Stimulated activated CD4-positive, alpha-beta T cell treated with anti-CD3 and anti-CD28 coated beads, Interleukin-2, amount 100 ng/mL, for 48 hours (primary cell): ENCODE results near the gene MEAK7.
A peak's percentile ranks its signal among the peaks of the same experiment; 100 is the strongest.

Experiments used
- DNase-seq, 2 donors: peaks; one replicate each; pipeline ENCODE4 v3.0.0-alpha.2; 2020

The MEAK7 gene

GRCh38 chr16:84511180-84511800, 6.8 kb upstream of the MEAK7 start:
- peak; percentile 88 for DNase-seq

GRCh38 chr16:84509032-84509950, 4.8 kb upstream of the MEAK7 start:
- DNase-seq, result no peak

DNA sequence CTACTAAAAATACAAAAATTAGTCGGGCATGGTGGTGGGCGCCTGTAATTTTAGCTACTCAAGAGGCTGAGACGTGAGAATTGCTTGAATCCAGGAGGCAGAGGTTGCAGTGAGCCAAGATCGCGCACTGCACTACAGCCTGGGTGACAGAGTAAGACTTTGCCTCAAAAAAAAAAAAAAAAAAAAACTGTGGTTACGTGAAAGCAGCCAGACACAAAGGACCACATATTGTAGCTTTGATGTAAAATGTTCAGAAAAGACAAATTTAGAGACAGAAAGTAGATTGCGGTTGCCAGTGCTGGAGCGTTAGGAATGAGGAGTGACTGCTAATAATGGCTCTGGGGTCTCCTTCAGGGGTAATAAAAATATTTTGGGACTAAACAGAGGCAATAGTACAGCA, 4.0 kb upstream of the MEAK7 start:
- no peak for DNase-seq

DNA sequence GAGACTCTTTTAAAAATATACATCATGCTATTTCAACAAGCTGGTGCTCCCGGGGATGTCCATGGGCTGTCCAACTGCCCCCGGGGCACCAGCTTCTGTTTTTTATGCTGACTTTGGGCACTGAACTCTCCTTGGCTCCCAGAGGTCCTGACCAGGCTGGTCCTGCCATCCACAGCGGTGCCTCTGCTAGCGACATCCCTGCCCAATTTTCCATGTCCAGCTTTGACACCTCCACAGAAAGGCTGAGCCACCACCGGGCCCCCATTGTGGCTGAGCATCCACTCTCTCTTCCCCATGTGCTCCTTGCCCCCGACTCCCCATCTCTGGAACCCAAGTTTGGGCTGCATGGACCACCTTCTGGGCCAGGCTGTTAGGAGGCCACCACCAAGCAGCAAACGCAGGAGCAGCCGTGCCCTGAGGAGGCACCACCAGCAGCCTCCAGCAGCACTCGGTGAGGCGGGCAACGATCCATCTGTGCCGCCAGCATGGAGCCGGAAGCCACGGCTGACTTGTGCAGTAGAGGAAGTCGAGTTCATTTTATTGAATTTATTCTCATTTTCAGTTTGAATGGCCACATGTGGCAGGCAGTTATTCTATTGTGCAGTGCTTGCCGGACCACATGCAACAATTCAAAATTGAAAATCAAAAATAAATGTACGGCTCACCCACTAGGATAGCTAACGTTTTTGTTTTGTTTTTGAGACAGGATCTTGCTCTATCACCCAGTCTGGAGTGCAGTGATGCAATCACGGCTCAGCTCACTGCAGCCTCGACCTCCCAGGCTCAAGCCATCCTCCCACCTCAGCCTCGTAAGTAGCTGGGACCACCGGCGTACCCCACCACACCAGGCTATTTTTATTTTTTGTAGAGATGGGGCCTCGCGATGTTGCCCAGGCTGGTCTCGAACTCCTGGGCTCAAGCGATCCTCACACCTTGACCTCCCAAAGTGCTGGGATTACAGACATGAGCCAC, 2.8 kb upstream of the MEAK7 start:
- DNase-seq, result no peak

DNA sequence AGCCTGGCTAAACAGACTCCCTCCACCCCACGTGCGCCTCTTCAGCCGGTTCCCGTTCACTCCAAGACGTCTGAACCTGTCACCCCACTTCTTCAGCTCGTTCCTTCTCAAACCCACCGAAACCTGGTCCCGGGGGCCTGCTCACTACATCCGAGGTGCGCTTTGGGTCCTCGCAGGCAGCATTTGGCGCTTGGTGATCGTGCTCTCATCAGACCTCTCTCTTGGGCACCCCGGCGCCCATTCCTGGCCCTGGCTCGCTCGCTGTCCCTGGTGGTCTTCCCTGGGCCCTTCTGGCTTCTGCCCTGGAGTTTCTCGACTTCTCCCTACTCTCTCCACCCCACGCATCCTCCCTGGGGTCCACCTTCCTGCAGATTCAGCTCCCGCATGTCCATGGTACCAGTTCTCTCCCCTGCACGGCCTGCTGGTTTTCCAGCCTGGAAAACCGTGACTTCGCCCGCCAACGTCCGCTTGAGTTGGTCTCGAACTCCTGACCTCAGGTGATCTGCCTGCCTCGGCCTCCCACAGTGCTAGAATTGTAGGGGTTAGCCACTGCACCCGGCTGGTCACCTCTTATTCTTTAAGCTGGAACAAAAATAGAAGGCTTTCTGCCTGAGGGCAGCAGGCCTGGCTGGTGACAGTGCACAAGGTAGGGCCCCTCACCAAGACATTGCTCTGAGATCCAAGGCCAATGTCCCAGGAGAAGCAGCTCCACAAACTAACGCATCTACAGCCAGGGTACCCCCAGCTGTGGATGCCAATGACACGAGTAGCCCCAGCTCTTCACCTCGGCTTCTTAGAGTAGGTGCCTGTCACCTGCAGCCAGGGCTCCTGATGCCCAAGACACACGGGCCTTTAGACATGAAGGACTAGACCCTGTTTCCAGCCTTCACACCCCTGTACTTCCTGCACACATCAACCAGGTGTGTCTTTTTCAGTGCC, 1.1 kb upstream of the MEAK7 start:
- DNase-seq, result no peak

GRCh38 chr16:84503751-84504395, 586 bp downstream of the MEAK7 start:
- no peak for DNase-seq

- no peak for DNase-seq
Measured at GRCh38 chr16:84502581-84502980, 1.9 kb downstream of the MEAK7 start.

DNA sequence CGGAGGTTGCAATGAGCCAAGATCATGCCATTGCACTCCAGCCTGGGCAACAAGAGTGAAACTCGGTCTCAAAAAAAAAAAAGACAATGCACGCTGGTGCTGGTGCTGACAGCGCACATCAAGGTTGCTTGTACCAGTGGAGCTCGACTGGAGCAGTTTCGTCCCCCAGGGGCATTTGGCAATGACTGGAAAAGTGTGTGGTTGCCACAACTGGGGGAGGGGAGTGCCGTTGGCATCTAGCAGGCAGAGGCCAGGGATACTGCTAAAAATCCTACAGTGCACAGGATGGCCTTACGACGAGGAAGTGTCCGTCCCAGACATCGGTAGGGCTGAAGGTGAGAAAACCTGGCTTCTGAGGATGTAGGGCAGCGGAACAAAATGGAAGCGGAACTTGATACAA, 2.4 kb downstream of the MEAK7 start:
- DNase-seq, result no peak

DNA sequence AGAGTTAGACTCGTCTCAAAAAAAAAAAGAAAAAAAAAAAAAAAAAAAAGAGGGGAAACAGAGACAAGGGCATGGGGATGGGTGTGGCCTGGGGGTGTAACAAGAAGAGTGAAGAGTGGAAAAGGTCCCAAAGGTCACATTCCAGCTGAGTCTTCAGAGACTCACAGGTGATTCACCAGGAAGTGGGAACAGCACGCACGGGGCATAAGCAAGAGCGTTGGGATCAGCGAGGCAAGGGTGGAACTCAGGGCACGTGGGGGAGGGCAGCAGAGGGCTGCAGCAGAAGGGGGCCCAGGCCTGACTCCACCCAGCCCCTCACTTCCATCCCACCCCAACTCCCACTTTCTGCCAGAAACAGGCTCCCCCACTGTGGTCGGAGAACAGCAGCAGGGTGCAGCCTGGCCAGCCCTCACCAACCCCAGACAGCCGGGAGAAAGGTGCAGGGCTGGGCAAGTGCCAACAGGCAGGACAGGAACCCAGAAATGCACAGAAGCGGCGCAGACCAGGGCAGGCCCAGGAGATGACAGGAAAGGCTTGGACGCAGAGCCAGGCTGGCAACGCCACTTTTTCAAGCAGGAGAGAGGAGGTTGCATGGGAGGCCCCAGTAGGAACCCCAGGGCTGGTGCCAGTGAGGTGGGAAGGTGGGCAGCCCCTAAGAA, 3.3 kb downstream of the MEAK7 start:
- no peak for DNase-seq

DNA sequence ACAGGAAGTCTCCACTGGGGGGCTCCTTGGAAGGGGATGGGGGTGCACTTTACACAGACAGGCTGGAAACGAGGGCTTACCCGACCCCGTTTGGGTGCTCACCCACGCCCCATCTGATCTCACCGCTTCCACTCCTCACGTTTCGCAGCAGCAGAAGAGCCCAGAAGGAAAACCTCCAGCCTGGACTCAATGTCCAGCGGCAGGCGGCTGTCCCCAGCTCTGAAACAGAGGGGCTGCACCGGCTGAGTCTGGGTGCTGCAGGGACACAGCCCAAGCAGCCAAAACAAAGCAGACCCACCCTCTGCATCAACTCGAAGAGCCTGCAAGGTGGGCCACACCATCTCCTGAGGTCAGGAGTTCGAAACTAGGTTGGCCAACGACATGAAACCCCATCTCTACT, 3.9 kb downstream of the MEAK7 start:
- DNase-seq, result no peak

DNA sequence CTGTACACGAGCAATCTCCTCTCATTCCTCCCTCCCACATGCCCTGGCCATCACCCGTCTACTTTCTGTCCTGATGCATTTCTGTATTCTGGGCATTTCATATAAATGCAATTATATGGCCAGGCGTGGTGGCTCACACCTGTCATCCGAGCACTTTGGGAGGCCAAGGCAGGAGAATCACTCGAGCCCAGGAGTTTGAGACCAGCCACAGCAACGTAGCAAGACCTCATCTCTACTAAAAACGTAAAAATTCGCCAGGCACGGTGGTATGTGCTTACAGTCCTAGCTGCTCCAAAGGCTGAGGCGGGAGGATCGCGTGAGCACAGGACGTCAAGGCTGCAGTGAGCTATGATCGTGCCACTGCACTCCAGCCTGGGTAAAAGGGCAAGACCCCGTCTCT, 4.8 kb downstream of the MEAK7 start:
- no peak for DNase-seq

DNA sequence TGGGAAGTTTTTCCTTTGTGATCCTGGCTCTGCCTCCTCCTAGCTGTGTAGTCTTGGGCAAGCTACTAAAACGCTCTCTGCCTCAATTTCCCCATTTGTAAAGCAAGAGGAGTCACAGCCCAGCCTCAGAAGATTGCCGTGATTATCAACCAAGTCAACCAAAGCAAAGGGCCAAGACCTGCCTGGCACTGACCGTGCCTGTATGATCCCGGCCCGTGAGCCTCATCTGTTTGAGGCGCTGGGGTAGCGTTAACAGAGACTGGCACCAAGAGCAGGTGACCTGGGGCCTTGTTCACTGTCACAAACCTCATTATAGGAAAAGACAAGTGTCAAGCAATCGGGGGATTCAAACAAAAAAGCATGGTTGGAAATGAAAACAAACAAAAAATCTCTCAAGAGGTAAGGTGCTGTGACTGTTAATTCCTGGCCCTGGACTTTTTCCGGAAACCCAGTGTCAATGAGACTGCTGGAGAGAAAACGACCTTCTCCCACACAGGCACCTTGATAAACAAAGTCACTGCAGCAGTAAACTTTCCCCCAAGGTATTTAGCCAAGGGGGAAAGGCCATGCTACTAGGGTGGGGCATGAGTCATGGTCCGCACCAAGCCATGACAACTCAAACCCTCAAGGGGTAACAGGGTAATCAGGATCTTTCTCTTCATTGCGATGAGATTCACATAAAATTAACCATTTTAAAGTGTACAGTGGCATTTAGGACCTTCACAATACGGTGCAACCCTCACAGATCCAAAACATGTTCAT, 5.4 kb downstream of the MEAK7 start:
- DNase-seq, result no peak

- no peak for DNase-seq
Measured at GRCh38 chr16:84498223-84498610, 6.2 kb downstream of the MEAK7 start.

- DNase-seq, result no peak
Measured at GRCh38 chr16:84497418-84498222, 6.8 kb downstream of the MEAK7 start.

DNA sequence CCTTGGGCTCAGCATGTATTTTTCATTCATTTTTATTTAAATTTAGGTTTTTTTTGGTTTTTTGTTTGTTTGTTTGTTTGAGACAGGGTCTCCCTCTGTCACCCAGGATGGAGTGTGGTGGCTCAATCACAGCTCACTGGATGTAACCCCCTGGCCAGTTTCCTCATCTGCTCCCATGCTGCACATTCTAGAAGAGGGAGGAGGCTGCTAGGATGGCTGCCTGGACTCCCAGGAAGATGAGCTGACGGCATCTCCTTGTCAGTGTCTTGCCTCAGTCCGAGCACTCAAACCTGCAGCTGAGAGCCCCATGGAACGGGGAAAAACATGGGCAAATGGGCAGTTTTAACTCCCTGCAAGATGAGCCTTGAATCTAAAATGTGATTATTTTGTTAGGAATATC, 7.5 kb downstream of the MEAK7 start:
- DNase-seq, result no peak

DNA sequence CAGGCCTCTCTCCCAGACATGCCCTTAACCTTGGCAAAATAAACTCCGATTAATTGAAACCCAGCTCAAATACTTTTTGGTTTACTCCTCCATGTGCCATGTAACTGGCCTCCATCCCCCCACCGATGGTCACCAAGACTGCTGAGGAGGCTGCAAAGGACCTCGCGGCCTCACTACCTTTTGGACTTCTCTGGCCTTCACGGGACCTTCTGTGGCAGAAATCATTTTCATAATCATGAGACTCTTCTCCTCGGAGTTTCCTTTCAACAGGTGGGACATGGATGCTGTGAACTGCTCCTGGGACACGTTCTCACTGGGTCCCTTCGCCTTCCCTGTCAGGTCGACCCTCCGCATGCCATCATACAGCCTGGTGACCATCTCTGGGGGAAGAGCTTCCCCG, 9.0 kb downstream of the MEAK7 start:
- DNase-seq, result no peak

GRCh38 chr16:84489131-84489530, 15.3 kb downstream of the MEAK7 start:
- DNase-seq, result no peak

DNA sequence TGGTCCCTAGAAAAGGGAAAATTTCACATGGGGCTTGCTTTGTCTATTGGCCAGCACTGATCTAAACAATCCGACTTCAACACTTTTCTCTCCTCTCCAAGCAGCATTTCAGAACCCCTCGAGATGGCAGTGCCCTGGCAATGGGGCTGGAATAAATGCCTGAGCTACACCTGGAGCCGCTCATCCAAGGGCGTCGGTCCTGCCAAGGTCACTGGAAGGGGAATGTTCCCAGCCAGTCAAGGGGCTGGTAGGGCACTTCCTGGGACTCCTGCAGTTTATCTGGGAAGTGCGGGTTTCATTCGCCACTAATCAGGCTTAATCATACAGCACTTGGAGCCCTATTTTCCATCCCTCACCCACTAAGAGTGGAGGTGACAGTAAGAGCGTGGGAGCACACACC, 17.1 kb downstream of the MEAK7 start:
- no peak for DNase-seq

GRCh38 chr16:84486551-84487235, 17.8 kb downstream of the MEAK7 start:
- DNase-seq, result no peak
